Neutrophil (primary cell): ENCODE results near the gene ACSL6.

ENCODE experiments used
- H3K27ac ChIP-seq: fragments of 200-600 bp; sonication (generic); 2 replicates; pipeline ENCODE4 v1.5.1; 2016; ENCODE audit warnings: mild to moderate bottlenecking, moderate library complexity
- H3K27me3 ChIP-seq: fragments of 200-600 bp; sonication (generic); 2 replicates; pipeline ENCODE4 v1.6.0; 2016; ENCODE audit warnings: mild to moderate bottlenecking
- H3K36me3 ChIP-seq: fragments of 200-600 bp; sonication (generic); 2 replicates; pipeline ENCODE4 v1.5.1; 2017
- H3K4me1 ChIP-seq, 2 experiments: fragments of 200-600 bp in 1 of 2; sonication (generic) in 1 of 2; 1 replicate in 1 of 2; 2 replicates in 1 of 2; pipeline versions ENCODE4 v1.5.1 to v1.6.1; 2013 to 2016; ENCODE audit warnings: low read depth in 1 of 2, low read length in 1 of 2, mild to moderate bottlenecking in 1 of 2, moderate library complexity in 1 of 2; ENCODE audit not compliant: control insufficient read depth in 1 of 2, insufficient read depth in 1 of 2
- H3K4me3 ChIP-seq, 2 experiments: fragments of 200-600 bp in 1 of 2; sonication (generic) in 1 of 2; 1 replicate in 1 of 2; 2 replicates in 1 of 2; pipeline ENCODE4 v1.5.1; 2013 to 2016; ENCODE audit warnings: low read depth in 1 of 2, low read length in 1 of 2, mild to moderate bottlenecking in 1 of 2, moderate library complexity in 1 of 2
- H3K9me3 ChIP-seq: fragments of 200-600 bp; sonication (generic); 2 replicates; pipeline ENCODE4 v1.5.1; 2016
- CTCF ChIP-seq: fragments of 200-600 bp; sonication (generic); IDR thresholded peaks from 2 replicates; pipeline ENCODE4 v1.5.1; 2016; ENCODE audit warnings: antibody characterized with exemption

The ACSL6 gene

GRCh38 chr5:132017316-132017715, 5.9 kb upstream of the ACSL6 start:
- H3K9me3 ChIP-seq: no peaks in the 10 kb centered on the region
- H3K27ac ChIP-seq: no peak overlapping the region
- no peak overlapping the region for H3K4me3 ChIP-seq
- TF ChIP-seq CTCF: no peak
- H3K36me3 ChIP-seq: no peaks in the 10 kb centered on the region
- peaks cover 96% of the 10 kb centered on the region for H3K27me3 ChIP-seq
- H3K4me1 ChIP-seq: no peaks in the 10 kb centered on the region

- Histone ChIP-seq H3K36me3 (no peaks in the 10 kb centered on the region), H3K4me3 (no peak overlapping the region), H3K9me3 (no peaks in the 10 kb centered on the region), H3K27ac (no peak overlapping the region), H3K27me3 (peaks cover 96% of the 10 kb centered on the region), H3K4me1 (peaks cover 0 to 2% of the 10 kb centered on the region in 2 experiments)
- no peak for TF ChIP-seq CTCF
These were observed 5.3 kb upstream of the ACSL6 start for GRCh38 chr5:132016721-132017250.

GRCh38 chr5:132013711-132014110, 2.3 kb upstream of the ACSL6 start:
- no peak overlapping the region for H3K27ac ChIP-seq
- no peaks in the 10 kb centered on the region for H3K9me3 ChIP-seq
- TF ChIP-seq CTCF: no peak
- H3K36me3 ChIP-seq: no peaks in the 10 kb centered on the region
- peaks cover 100% of the 10 kb centered on the region for H3K27me3 ChIP-seq
- H3K4me1 ChIP-seq: peaks cover 0 to 9% of the 10 kb centered on the region in 2 experiments
- H3K4me3 ChIP-seq: no peak overlapping the region

- no peaks in the 10 kb centered on the region for H3K9me3 ChIP-seq
- no peak overlapping the region for H3K4me3 ChIP-seq
- H3K4me1 ChIP-seq: peaks cover 0 to 9% of the 10 kb centered on the region in 2 experiments
- H3K27me3 ChIP-seq: peaks cover 100% of the 10 kb centered on the region
- no peaks in the 10 kb centered on the region for H3K36me3 ChIP-seq
- TF ChIP-seq CTCF: no peak
- no peak overlapping the region for H3K27ac ChIP-seq
These were observed 1.7 kb upstream of the ACSL6 start for GRCh38 chr5:132013006-132013689.

GRCh38 chr5:132012371-132013005, 1.0 kb upstream of the ACSL6 start:
- Histone ChIP-seq H3K36me3 (no peaks in the 10 kb centered on the region), H3K4me1 (peaks cover 0 to 9% of the 10 kb centered on the region in 2 experiments), H3K4me3 (no peak overlapping the region), H3K27ac (no peak overlapping the region), H3K9me3 (no peaks in the 10 kb centered on the region), H3K27me3 (peaks cover 99% of the 10 kb centered on the region)
- no peak for TF ChIP-seq CTCF
